Keratinocyte (primary cell): ENCODE results near the gene CARS1. TPM values are rescaled to one million over a fixed set of nuclear protein-coding genes. Genes with fewer than 3 reads are reported as not detected.

Source experiments
- DNase-seq: peaks from one replicate; pipeline ENCODE4 v3.0.0-alpha.2; 2011; ENCODE audit warnings: low read depth, missing footprints, low spot score
- FAIRE-seq: peaks from 2 replicates; lab custom pipeline; 2011; peaks lifted over from hg19 to GRCh38; lab: Jason Lieb, UNC
- H2AFZ ChIP-seq: 2 replicates; pipeline ENCODE4 v1.6.0; 2012; ENCODE audit warnings: low read length, control low read depth, inconsistent platforms; ENCODE audit not compliant: control insufficient read depth
- H3K27ac ChIP-seq: 2 replicates; pipeline ENCODE4 v1.5.1; 2011; ENCODE audit warnings: low read length; ENCODE audit not compliant: control insufficient read depth, insufficient read depth
- H3K27me3 ChIP-seq: 3 replicates; pipeline ENCODE4 v1.6.0; 2011; ENCODE audit warnings: low read length; ENCODE audit not compliant: control insufficient read depth, insufficient read depth; ENCODE audit errors: extremely low read depth
- H3K36me3 ChIP-seq, 2 experiments: 2 replicates in 1 of 2; 3 replicates in 1 of 2; pipeline ENCODE4 v1.5.1; 2011; ENCODE audit warnings: low read length in 2 of 2, mild to moderate bottlenecking in 1 of 2; ENCODE audit not compliant: control insufficient read depth in 2 of 2, insufficient read depth in 2 of 2; ENCODE audit errors: extremely low read depth in 1 of 2
- H3K4me1 ChIP-seq: 3 replicates; pipeline ENCODE4 v1.5.1; 2011; ENCODE audit warnings: low read length; ENCODE audit not compliant: control insufficient read depth, insufficient read depth; ENCODE audit errors: extremely low read depth
- H3K4me2 ChIP-seq: 3 replicates; pipeline ENCODE4 v1.6.0; 2011; ENCODE audit warnings: low read depth, low read length; ENCODE audit not compliant: control insufficient read depth, insufficient read depth; ENCODE audit errors: extremely low read depth
- H3K4me3 ChIP-seq, 3 experiments: fragments of 200-600 bp in 1 of 3; sonication (generic) in 1 of 3; 2 replicates in 2 of 3; 3 replicates in 1 of 3; pipeline ENCODE4 v1.5.1; 2011 to 2016; ENCODE audit warnings: low read length in 3 of 3, mild to moderate bottlenecking in 3 of 3, control low read depth in 2 of 3, inconsistent platforms in 1 of 3, low read depth in 1 of 3, mixed read lengths in 1 of 3, mixed run types in 1 of 3, moderate library complexity in 1 of 3; ENCODE audit not compliant: control insufficient read depth in 2 of 3, insufficient read depth in 2 of 3; ENCODE audit errors: extremely low read depth in 1 of 3
- H3K79me2 ChIP-seq: 2 replicates; pipeline ENCODE4 v1.6.0; 2012; ENCODE audit warnings: low read length; ENCODE audit not compliant: control insufficient read depth, insufficient read depth
- H3K9ac ChIP-seq: 3 replicates; pipeline ENCODE4 v1.6.0; 2011; ENCODE audit warnings: low read length; ENCODE audit not compliant: control insufficient read depth, insufficient read depth; ENCODE audit errors: extremely low read depth
- H3K9me1 ChIP-seq: 3 replicates; pipeline ENCODE4 v1.6.0; 2011; ENCODE audit warnings: low read length; ENCODE audit not compliant: control insufficient read depth, insufficient read depth; ENCODE audit errors: extremely low read depth
- H3K9me3 ChIP-seq: 2 replicates; pipeline ENCODE4 v1.5.1; 2012; ENCODE audit warnings: low read depth, low read length; ENCODE audit not compliant: control insufficient read depth
- H4K20me1 ChIP-seq: 3 replicates; pipeline ENCODE4 v1.6.0; 2011; ENCODE audit warnings: low read length; ENCODE audit not compliant: control insufficient read depth, insufficient read depth; ENCODE audit errors: extremely low read depth
- EZH2 ChIP-seq: IDR thresholded peaks from one replicate; pipeline ENCODE4 v1.6.1; 2012; ENCODE audit warnings: inconsistent platforms, mild to moderate bottlenecking, low read length, moderate library complexity
- dilution Hi-C: fragments of 300-500 bp; cut with MboI; formaldehyde crosslinking; loops from one replicate; pipeline ENCODE4 v1.7.0; 2020; ENCODE audit warnings: low sequenced_read_pairs; ENCODE audit not compliant: extremely low pct_ligation_motif_present
- polyA minus RNA-seq, 3 experiments: library from RNA; depleted of rRNA, polyadenylated mRNA; stranded (reverse); fragments of >200 nt; gene quantifications; 1 replicate in 1 of 3; 2 replicates in 1 of 3; 3 replicates in 1 of 3; pipeline ENCODE4 v1.2.3, GENCODE V29; 2011
- polyA plus RNA-seq, 5 experiments: library from polyadenylated mRNA; depleted of rRNA in 3 of 5; stranded (reverse) in 3 of 5; stranded (forward) in 1 of 5; unstranded in 1 of 5; fragments of >200 nt; gene quantifications; 1 replicate in 1 of 5; 2 replicates in 3 of 5; 3 replicates in 1 of 5; pipeline versions ENCODE4 v1.2.1 to v1.2.3, GENCODE V29; 2011 to 2012; ENCODE audit warnings: missing spikeins in 2 of 5, low read depth in 1 of 5, low replicate concordance in 1 of 5
- TF ChIP-seq, protein P1 (sequence below), 3 experiments: IDR thresholded peaks in 1 of 3; conservative IDR thresholded peaks in 1 of 3; optimal IDR thresholded peaks in 1 of 3; 2 replicates in 2 of 3; 3 replicates in 1 of 3; pipeline versions ENCODE3 to v1.5.1; 2011; ENCODE audit warnings: low read length in 3 of 3, mild to moderate bottlenecking in 3 of 3, moderate library complexity in 2 of 3, control low read depth in 1 of 3, inconsistent platforms in 1 of 3; ENCODE audit not compliant: insufficient read depth in 2 of 3; ENCODE audit errors: extremely low read depth in 1 of 3

Gene CARS1
- polyA plus RNA-seq = 53.0 to 62.5 TPM (median 60.7 TPM) in 3 replicates
- 87.1 TPM for polyA plus RNA-seq (2011; ENCODE audit: low read depth)
- 41.5 and 44.0 TPM in 2 replicates for polyA plus RNA-seq (2011; cell fraction: cytosol; rRNA removed)
- polyA plus RNA-seq (2011; cell fraction: nucleus; rRNA removed) = 109 and 122 TPM in 2 replicates
- polyA plus RNA-seq (2012; ENCODE audit: low replicate concordance) = 71.9 and 81.6 TPM in 2 replicates
- 25.4 to 41.8 TPM (median 34.8 TPM) in 3 replicates for polyA minus RNA-seq
- 43.0 TPM for polyA minus RNA-seq (2011; cell fraction: cytosol; rRNA and poly(A)+ RNA removed)
- 48.7 and 60.6 TPM in 2 replicates for polyA minus RNA-seq (2011; cell fraction: nucleus; rRNA and poly(A)+ RNA removed)

DNA sequence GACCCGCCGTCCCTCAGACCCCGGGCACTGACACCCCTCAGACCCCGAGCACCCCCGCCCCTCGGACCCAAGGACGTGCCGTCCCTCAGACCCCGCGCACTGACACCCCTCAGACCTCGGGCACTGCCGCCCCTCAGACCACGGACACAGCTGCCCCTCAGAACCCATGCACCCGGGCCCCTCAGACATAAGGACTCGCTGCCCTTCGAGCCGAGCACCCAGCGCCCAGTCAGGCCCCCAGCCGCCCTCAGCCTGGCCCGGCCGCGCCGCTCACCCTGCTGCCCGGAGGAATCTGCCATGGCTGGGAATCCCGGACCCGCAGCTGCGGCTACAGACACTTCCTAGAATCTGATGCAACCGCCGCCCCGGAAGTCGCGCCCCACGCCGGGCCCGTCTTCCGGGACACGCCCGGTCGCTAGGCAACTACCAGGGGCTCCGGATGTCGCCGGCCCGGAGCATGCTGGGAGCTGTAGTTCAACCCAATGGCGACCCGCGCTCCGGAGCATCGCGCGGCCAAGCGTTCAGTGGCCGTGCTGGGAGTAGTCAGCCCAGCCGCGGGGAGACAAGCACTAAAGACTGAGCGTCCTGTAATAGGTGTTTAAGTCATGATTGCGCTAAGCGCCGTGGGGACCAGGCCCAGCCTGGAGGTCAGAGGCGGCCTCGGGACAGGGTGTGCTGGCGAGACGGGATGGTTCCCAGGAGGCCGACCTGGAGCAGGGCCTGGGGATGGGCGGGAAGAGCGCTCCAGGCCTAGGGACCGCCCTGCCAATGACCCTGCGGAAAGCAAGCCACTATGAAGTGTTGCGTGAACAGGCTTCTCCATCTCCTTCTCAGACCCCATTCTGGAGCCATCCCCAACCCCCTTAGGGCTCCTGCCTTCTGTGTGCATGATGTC lies at the start of gene CARS1:
Gene CARS1 (minus strand): TSS at position 355 of the 895 bp plus-strand sequence. CDS start 56 bp downstream, at position 299.
- Histone ChIP-seq H2AFZ (peak within 1 kb of the TSS; percentile 97), H3K9ac (peak within 1 kb of the TSS; percentile 88), H3K36me3 (peaks cover 7 to 10% of the 10 kb centered on the region in 2 experiments), H3K27me3 (no peaks in the 10 kb centered on the region), H3K9me3 (no peaks in the 10 kb centered on the region), H3K27ac (peak within 1 kb of the TSS; percentile 71), H3K9me1 (peaks cover 2% of the 10 kb centered on the region), H4K20me1 (peaks cover 6% of the 10 kb centered on the region), H3K4me3 (peak within 1 kb of the TSS; percentile 75 to 99 (median 92)), H3K4me1 (peaks cover 10% of the 10 kb centered on the region), H3K4me2 (peak within 1 kb of the TSS; percentile 99), H3K79me2 (peaks cover 44% of the 10 kb centered on the region)
- DNase-seq = peak; percentile 45
- TF ChIP-seq EZH2 = no peak
- TF ChIP-seq, protein P1, sequence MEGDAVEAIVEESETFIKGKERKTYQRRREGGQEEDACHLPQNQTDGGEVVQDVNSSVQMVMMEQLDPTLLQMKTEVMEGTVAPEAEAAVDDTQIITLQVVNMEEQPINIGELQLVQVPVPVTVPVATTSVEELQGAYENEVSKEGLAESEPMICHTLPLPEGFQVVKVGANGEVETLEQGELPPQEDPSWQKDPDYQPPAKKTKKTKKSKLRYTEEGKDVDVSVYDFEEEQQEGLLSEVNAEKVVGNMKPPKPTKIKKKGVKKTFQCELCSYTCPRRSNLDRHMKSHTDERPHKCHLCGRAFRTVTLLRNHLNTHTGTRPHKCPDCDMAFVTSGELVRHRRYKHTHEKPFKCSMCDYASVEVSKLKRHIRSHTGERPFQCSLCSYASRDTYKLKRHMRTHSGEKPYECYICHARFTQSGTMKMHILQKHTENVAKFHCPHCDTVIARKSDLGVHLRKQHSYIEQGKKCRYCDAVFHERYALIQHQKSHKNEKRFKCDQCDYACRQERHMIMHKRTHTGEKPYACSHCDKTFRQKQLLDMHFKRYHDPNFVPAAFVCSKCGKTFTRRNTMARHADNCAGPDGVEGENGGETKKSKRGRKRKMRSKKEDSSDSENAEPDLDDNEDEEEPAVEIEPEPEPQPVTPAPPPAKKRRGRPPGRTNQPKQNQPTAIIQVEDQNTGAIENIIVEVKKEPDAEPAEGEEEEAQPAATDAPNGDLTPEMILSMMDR (optimal IDR thresholded peaks at IDR 0.05 in 1 of 3, IDR thresholded peaks at IDR 0.05 in 1 of 3, conservative IDR thresholded peaks at IDR 0.05 in 1 of 3; ENCODE audit: extremely low read depth in 1 of 3, insufficient read depth in 2 of 3, low read length in 3 of 3) = no peak
- dilution Hi-C loops = no loop called here
- FAIRE-seq = no peak

DNA sequence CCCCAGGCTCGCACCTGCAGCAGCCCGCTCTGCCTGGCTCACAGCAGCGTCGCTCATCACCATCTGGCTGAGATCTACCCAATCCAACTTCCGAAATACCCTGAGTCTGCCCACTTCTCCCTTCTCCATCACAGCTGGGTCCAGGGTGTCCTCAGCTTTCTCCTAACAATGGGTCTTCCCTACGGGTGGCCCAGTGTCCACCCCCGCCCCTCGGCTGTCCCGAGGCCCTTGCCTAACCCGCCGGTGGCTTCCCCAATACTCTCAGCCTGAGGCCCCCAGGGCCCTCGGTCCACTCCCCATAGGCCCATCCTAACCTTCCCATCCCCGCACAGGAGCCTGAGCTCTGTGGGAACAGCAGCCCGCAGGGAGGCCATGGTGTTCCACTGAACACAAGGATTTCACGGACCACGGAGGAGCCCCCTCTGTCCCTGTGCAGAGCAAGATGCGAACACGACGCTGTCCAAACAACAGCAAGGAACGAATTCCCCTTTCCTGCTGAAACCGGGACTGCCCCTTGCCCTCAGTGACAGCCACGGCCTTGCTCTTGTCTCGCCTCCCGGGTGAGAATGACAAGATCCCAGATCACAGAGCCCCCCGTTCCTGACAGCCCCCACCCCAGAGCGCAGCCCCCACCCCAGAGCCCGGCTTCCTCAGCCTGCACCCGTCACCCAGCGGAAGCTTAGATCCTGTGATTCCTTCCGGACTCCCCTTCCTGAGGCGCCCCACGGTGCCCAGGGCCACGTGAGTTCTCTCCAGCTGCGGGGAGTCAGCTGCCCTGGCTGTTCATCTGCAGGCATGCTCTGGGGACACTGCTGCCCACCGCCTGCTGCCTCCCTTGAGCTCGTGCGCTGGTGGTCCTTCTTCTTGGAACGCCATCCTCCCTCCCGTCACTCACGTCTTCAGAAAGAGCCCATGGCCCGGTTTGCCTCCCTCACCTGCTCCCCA lies 48.8 kb upstream of the CARS1 start:
- H3K4me1 ChIP-seq = no peaks in the 10 kb centered on the region
- no peak overlapping the region for H3K27ac ChIP-seq
- H3K36me3 ChIP-seq = peaks cover 0 to 3% of the 10 kb centered on the region in 2 experiments
- no peak overlapping the region for H2AFZ ChIP-seq
- H3K4me2 ChIP-seq = no peak overlapping the region
- FAIRE-seq (no peak), DNase-seq (no peak)
- H4K20me1 ChIP-seq = no peaks in the 10 kb centered on the region
- H3K9me1 ChIP-seq = no peaks in the 10 kb centered on the region
- H3K4me3 ChIP-seq = no peak overlapping the region
- no peaks in the 10 kb centered on the region for H3K79me2 ChIP-seq
- no peak overlapping the region for H3K9ac ChIP-seq
- H3K27me3 ChIP-seq = no peaks in the 10 kb centered on the region
- no peak for TF ChIP-seq EZH2
- TF ChIP-seq, protein P1 (optimal IDR thresholded peaks at IDR 0.05 in 1 of 3, IDR thresholded peaks at IDR 0.05 in 1 of 3, conservative IDR thresholded peaks at IDR 0.05 in 1 of 3; ENCODE audit: extremely low read depth in 1 of 3, insufficient read depth in 2 of 3, low read length in 3 of 3) = no peak
- dilution Hi-C loops = no loop called here
- no peaks in the 10 kb centered on the region for H3K9me3 ChIP-seq
